GM13977 (cell line): ENCODE results near the gene PJA2.

Experiments used
- DNase-seq: peaks from one replicate; pipeline ENCODE4 v3.0.0; 2012; ENCODE audit warnings: low spot score
- CTCF ChIP-seq: IDR thresholded peaks from 2 replicates; pipeline ENCODE4 v1.5.1; 2012; ENCODE audit warnings: mild to moderate bottlenecking, control low read depth; ENCODE audit not compliant: insufficient read depth; ENCODE audit errors: extremely low read depth, missing control alignments
- in situ Hi-C: fragments of 300-500 bp; cut with MboI; formaldehyde crosslinking; loops from one replicate; pipeline ENCODE4 v1.12.0; 2022; ENCODE audit warnings: low sequenced_read_pairs, low pct_unique_long_range_greater_than_20kb, mixed read lengths, inconsistent platforms; ENCODE audit not compliant: unreplicated experiment

Gene PJA2

GRCh38 chr5:109315245-109315644, 94.5 kb downstream of the PJA2 start:
- in situ Hi-C loops, result no loop called here
- TF ChIP-seq CTCF, result no peak
- DNase-seq, result no peak

DNA sequence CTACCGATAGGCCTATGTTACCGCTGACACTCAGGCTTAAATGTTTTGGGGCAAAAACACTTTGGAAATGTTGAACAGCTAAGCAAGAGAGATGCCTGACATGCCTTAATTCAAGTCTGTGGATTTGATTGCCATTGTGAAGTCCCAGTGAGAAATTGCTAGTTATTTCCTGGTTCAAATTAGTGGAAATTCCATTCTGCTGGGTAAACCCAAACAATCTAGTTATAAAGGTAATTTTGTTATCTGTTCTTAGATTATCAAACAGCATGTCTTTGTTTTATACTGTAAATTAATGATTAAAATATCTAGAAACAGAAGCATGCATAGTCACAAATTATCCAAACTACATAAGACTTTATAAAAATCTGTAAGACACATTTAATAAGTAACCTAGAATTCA, 96.6 kb downstream of the PJA2 start:
- in situ Hi-C loops, result no loop called here
- DNase-seq, result no peak
- no peak for TF ChIP-seq CTCF

- DNase-seq, result no peak
- in situ Hi-C loops, result no loop called here
Observed at GRCh38 chr5:109312695-109313094, 97.1 kb downstream of the PJA2 start.

GRCh38 chr5:109310315-109310714, 99.5 kb downstream of the PJA2 start:
- in situ Hi-C loops, result no loop called here
- no peak for TF ChIP-seq CTCF
- DNase-seq, result no peak

More at GRCh38 chr5:109312695-109313094, 97.1 kb downstream of the PJA2 start:
- TF ChIP-seq CTCF, result no peak

- no peak for DNase-seq
- no peak for TF ChIP-seq CTCF
- in situ Hi-C loops, result no loop called here
Observed at GRCh38 chr5:109309326-109310063, 100.3 kb downstream of the PJA2 start.

- in situ Hi-C loops, result no loop called here
- TF ChIP-seq CTCF, result no peak
- DNase-seq, result no peak
Observed at GRCh38 chr5:109307951-109308350, 101.8 kb downstream of the PJA2 start.
